Measurements from ENCODE around the gene ZNF408.

Gene ZNF408

GRCh38 chr11:46676436-46677158 is 24.2 kb upstream of the ZNF408 start:
- no peak for DNase-seq

DNA sequence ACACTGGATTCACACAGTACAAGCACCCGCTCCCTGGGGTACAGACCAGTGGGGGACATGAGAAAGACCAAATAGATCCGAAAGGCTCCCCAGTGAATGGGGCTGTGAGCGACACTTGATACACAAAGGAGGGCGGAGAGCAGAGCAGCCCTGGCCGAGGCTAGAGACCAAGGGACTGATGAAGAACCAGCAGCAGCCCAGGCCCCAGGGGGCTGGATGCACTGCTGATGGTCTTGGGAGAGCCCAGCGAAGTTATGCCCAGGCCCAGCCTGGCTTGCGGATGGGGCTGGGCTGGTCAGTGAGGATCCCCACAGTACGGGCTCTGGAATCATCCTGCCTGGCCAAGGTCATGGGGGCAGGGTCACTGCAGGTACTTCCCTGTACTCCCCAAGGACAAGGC is 23.7 kb upstream of the ZNF408 start:
- DNase-seq = no peak

DNA sequence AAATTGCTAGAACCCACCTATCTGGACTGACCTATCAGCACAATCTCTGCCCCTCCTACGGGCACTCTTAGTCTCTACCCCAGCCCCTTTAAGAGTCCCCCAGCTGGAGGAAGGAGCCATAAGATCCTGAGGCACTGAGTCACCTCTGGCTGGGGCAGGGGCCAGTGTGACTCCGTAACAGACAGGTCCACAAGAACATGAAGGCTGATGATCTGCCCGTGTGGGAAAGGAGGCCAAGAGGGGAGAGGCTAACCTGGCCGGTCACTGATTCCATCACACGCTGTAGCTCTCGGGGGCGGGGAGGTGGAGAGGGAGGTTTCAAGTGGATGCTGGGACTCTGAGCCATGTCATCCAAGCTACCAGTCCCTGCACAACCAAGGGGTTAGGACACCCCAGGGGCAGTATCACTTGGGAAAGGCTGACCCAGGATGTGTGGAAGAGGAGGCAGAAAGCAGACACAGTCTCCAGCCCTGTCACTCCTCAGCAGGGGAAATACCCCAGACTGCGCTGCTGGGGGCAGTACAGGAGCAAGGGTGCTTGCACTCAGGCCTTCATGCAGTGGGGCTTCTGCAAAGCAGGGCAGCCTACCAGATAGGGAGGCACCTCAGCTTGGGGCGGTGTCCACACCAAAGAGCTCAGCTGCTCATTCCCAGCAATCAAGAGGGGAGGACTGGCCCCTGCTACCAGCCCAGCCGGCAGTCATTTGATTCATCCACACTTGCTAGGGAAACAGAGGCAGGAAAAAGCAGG is 22.7 kb upstream of the ZNF408 start:
- DNase-seq = no peak

- DNase-seq = no peak
Observed at GRCh38 chr11:46678741-46679130, 22.1 kb upstream of the ZNF408 start.

GRCh38 chr11:46679241-46680163 is 21.3 kb upstream of the ZNF408 start:
- DNase-seq = no peak

DNA sequence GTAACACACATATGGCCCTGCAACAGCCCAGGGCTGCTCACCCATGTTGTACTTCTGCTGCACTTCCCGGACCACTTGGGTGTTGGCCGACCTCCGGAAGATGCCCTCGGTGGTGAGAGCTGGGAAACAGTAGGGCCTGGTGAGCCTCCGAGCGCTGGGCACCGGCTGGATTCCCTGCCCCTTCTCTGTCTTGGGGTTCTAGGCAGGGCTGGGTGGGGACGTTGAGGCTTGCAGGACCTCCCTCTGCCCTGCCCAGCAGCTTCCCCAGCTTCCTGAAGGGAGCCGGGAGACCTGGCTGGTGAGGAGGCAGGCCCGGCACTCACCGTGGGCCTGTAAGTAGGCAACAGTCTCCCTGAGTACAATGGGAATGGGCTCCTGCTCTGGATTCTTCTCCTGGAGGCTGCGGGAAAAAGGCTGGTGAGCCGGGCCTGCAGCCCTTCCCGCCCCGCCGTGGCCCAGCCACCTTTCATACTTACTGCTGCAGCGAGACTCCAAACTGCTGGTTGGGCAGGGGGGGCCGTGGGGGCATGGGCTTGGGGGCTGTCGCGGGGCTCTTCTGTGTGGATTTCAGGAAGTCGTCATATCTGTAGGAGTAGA is 20.6 kb upstream of the ZNF408 start:
- no peak for DNase-seq

GRCh38 chr11:46680815-46681214 is 20.0 kb upstream of the ZNF408 start:
- no peak for DNase-seq

GRCh38 chr11:46681814-46682213 is 19.0 kb upstream of the ZNF408 start:
- no peak for DNase-seq

DNA sequence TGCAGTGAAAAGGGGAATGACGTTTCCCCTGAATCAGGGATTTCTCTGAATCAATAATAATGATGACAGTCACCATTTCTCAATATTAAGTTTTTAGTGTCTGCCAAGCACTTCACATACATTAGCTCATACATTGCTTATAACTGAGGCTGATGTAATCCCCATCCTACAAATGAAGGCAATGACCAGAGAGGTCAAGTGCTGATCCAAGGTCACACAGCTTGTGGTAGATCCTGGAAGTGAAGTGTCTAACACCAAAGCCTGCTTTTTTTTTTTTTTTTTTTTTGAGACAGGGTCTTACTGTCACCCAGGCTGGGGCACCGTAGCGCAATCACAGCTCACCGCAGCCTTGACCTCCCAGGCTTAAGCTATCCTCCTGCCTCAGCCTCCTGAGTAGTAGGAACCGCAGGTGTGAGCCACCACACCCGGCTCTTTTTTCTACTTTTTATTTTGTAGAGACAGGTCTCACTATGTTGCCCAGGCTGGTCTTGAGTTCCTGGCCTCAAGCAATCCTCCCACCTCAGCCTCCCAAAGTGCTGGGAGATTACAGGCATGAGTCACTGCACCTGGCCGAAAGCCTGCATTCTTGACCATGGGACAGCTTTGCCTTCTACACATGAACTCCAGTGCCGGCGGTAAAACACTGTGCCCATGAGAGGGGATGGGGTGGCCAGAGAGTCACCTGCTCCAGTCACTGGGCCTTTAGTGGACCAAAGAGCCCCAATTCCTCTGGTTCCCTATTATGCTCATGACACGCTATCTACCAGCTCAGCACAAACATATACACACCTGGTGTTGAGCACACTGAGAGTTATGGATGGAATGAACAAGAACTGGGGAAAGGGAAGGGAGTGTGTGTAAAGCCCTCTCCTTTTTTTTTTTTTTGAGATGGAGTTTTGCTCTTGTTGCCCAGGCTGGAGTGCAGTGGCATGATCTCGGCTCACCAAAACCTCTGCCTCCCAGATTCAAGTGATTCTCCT is 17.8 kb upstream of the ZNF408 start:
- no peak for DNase-seq

GRCh38 chr11:46684367-46684766 is 16.5 kb upstream of the ZNF408 start:
- DNase-seq = no peak

GRCh38 chr11:46686886-46687795 is 13.7 kb upstream of the ZNF408 start:
- DNase-seq = no peak

DNA sequence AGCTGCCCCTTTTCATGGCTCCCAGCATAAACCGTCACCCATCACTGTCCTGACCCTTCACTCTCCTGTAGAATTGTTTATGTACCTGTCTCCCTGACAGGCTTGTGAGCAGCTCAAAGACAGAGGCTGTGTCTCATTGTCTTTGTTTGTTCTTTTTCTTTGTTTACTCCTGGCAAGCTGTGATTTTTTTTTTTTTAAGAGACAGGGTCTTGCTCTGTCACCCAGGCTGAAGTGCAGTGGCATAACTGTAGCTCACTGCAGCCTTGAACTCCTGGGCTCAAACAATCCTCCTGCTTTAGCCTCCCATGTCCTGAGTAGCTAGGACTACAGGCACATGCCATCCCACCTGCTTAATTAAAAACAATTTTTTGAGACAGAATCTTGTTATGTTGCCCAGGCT is 10.1 kb upstream of the ZNF408 start:
- no peak for DNase-seq

- DNase-seq = no peak
Observed at GRCh38 chr11:46692450-46692849, 8.4 kb upstream of the ZNF408 start.

DNA sequence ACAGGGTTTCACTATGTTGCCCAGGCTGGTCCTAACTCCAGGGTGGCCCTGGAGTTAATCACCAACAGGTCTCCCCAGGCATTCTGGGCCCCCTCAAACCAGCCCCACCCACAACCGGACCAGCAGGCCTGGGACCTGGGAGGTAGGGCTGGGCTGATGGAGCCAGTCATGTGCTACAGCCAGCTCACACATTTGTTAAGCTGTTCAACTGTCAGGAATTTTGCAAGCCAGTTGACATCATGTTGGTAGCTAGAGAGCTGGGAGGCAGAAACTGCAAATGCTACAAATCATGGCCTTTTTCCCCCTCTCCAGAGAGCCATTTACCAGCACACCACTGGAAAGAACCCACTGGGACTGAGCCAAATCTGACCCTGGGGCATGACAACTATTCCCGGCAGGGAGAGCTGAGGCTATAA is 7.2 kb upstream of the ZNF408 start:
- no peak for DNase-seq

DNA sequence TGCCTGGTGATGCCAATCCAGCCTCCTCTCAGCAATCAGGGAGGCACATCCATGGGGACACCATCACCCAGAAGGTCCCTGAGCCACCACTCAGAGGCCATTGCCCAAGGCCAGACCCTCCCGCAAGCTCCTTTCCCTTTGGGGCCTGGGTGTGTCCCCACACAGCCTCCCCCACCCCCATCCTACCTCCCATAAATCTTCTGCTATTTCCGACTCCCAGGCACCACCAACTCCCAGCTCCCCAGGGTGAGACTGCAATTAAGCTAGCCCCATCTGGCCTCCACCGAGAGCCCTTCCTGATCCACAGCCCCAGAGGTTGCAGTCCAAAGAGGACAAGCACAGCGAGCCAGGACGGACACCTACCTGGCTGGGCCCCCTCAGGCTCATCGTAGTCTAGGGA is 6.8 kb upstream of the ZNF408 start:
- DNase-seq = no peak

DNA sequence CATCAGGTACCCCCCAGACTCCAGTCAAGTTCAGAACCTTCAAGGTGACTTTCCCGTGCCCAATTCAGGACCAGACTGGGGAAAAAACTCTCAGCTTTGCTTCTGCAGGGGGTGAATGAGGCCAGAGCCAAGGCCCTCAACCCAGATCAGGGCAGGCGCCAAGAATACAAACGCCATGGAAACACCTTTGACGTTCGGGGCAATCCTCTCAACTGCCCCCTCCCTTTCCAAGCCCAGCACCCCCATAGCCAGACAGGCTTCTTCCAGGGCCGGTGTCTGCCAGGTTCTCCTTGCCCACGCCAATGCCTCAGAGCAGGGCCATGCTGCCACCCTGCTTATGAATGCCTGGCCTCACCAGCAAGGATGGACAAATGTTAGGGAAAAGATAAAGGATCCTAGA is 6.2 kb upstream of the ZNF408 start:
- no peak for DNase-seq

DNA sequence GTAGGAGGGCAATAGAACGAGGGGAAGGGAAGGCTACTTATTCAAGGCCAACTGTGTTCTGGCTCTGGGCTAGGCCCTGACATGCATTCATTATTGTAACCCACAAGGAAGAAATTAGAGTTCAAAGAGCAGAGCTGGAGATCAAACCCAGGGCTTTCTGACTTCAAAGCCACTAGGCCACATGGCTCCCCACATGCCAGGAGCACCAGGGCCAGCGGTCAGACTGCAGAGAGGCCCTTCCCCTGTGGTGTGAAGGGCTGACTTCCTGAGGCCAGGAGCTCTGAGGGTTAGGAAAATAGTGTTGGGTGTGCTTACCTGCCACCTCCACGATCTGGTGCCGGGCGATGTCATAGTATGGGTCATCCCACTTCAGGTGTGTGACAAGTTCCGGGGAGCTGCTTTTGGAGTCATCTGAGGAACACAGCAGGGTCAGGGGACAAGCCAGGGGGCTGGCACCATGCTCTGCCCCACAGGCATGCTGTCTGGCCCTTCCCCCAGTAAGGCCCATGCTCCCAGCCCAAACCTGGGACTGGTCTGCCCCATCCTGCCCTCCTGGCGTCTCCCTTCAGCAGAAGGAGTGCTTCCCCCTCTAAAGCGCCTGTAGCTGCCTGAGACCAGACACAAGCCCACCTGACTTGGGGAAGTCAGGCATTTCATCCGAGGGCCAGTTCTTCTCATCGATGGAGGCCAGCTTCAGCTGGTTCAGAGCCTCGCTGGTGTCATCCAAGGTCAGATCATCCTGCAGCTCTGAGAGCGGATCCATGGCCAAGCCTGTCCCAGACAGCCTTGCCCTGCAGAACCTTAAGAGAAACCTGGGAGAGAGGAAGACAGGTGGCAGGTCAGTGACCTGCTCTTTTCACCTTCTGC is 5.3 kb upstream of the ZNF408 start:
- no peak for DNase-seq

- DNase-seq = no peak
Observed at GRCh38 chr11:46696212-46696558, 4.6 kb upstream of the ZNF408 start.

DNA sequence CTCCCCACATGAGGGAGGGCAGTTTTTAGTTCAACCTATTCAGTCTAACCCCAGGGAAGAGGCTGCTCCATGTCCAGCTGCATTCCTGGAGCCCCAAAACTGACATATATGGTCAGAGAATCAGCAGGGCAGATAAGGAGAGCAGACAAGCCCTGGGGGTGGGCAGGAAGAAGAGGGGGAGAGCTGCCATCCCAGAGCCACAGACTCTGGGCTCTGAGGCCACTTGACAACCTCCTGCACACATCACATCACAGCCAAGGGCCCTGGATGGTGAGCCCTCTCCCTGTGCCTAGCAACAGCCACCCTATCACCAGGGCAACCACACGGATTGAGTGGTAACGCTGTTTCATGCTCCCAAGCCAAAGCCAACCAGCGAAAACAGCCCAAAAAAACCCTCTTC is 3.5 kb upstream of the ZNF408 start:
- no peak for DNase-seq

DNA sequence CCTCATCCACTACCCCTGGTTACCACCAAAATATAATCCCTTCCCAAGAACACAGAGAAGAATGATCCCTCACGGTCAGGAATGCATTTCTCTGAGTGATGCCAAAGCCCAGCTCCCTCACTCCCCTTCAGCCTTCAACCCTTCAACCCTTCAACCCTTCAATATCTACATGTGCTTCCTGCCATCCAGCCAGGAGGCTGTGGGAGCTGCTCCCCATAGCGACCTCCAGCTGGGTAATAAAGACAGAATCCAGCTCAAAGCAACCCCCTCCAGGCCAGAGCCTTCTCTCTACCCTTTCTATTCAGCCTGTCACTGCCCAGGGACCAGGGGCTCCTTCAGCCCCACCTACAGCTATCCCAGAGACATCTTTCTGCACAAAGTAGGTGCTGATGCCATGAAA is 3.1 kb upstream of the ZNF408 start:
- no peak for DNase-seq
